Stimulated activated CD4-positive, alpha-beta T cell treated with anti-CD3 and anti-CD28 coated beads, Interleukin-4, amount 100 ng/mL, for 4 hours (primary cell): ENCODE results near the gene SMIM1.

Experiments
- DNase-seq, 2 experiments: peaks; one replicate each; pipeline ENCODE4 v3.0.0-alpha.2; 2020

The SMIM1 gene

DNA sequence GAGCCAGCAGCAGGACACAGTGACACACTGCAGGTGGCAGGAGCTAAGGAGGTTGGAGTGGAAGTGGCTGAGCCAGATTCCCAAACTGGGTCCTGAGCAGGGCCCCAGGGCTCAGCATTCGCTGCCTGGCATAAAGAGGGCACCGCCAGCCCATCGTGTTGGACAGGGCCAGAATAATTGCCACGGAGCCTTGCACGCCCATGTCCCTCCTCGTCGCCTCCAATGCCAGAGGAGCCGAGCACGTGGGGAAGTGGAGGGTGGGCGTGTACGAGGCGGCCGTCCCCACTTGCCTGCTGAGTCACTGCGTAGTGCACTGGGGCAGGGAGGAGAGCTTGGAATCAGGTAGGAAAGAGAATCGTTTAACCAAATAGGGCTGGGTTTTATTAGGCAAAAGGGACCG, 49.9 kb downstream of the SMIM1 start:
- DNase-seq = no peak

DNA sequence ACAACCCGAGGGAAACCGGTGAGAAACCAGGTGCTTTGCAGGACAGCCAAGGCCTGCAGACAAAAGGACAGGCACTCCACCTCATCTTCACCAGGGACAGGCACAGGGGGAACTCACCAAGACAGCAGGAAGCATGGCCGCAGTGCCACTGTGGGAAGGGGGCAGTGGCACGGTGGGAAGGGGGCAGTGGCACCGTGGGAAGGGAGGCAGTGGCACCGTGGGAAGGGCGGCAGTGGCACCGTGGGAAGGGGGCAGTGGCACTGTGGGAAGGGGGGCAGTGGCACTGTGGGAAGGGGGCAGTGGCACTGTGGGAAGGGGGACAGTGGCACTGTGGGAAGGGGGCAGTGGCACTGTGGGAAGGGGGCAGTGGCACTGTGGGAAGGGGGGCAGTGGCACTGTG, 52.1 kb downstream of the SMIM1 start:
- DNase-seq = no peak

DNA sequence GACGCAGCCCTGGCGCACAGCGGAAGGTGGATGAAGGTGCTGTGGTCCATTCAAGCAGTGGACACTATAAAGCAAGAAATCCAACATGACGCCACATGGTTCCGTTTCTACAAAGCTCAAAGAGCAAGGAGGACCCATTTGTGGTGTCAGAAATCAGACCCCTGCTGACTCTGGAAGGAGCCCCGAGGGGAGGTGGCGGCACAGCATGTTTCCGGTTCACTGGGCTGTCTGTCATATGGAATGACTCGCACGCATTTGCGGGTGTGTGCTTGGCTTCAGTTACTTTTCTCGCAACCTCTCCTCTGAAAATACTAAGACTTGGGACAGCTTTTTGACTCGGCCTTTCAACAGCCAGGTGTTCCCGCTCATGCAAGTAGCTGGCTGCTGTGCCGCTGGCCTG, 52.8 kb downstream of the SMIM1 start:
- no peak for DNase-seq
